Measurements from ENCODE around the gene EXOC7. TPM values are rescaled to one million over a fixed set of nuclear protein-coding genes. Genes with fewer than 3 reads are reported as not detected.

Gene EXOC7
- total RNA-seq, 1 experiment from 2014 or later: 160 TPM

- H3K4me1 Mint-ChIP-seq: peaks cover 3 to 15% of the 10 kb centered on the region in 2 experiments
These were observed 53.6 kb downstream of the EXOC7 start for GRCh38 chr17:76049836-76050537.

More at GRCh38 chr17:76049836-76050537, 53.6 kb downstream of the EXOC7 start:
- H3K4ac ChIP-seq (ENCODE audit: low read depth, low read length): no peak overlapping the region
- H4K91ac ChIP-seq (ENCODE audit: insufficient read length, low read depth, low read length): no peak overlapping the region
- no peak overlapping the region for H3K23ac ChIP-seq (ENCODE audit: insufficient read length, low read depth, low read length)
- H3T11ph ChIP-seq (ENCODE audit: low read length): no peak overlapping the region
- WGBS (ENCODE audit: extremely low coverage, insufficient read length, low lambda C conversion rate): no CpG with 5 or more reads among the region's 15 CpGs
- no peak overlapping the region for H2BK5ac ChIP-seq (ENCODE audit: insufficient read length, low read length)
- no peak overlapping the region for H3K56ac ChIP-seq (ENCODE audit: insufficient read length, low read depth, low read length)
- H3K79me1 ChIP-seq (ENCODE audit: insufficient read depth, low read depth, low read length, poor library complexity, severe bottlenecking): no peaks in the 10 kb centered on the region
- no peaks in the 10 kb centered on the region for H3K79me2 ChIP-seq (ENCODE audit: insufficient read depth, low read length)
- no peak overlapping the region for H3K18ac ChIP-seq (ENCODE audit: insufficient read length, low read depth, low read length)
- H4K20me1 ChIP-seq (ENCODE audit: control insufficient read depth, insufficient read depth, insufficient read length): no peaks in the 10 kb centered on the region
- H3K27me3 ChIP-seq (ENCODE audit: insufficient read depth, low read length): no peaks in the 10 kb centered on the region
- no peaks in the 10 kb centered on the region for H3K9me3 ChIP-seq (ENCODE audit: control insufficient read depth, low read depth, low read length)
- H2AFZ ChIP-seq (ENCODE audit: low read length): no peak overlapping the region
- no peak for DNase-seq
- H2BK20ac ChIP-seq (ENCODE audit: low read depth, low read length, poor library complexity, severe bottlenecking): no peak overlapping the region
- no peak overlapping the region for H4K5ac ChIP-seq (ENCODE audit: insufficient read length, low read depth, low read length)
- H3K9ac ChIP-seq (ENCODE audit: extremely low read depth, insufficient read length, low read length): no peak overlapping the region
- H2AK5ac ChIP-seq (ENCODE audit: insufficient read length, low read length): no peak overlapping the region
- no peak overlapping the region for H2BK12ac ChIP-seq (ENCODE audit: insufficient read length, low read depth, low read length)
- Mint-ChIP-seq H3K36me3 (ENCODE audit: insufficient read depth in 1 of 3, low read depth in 3 of 3) (peaks cover 42 to 78% (median 73%) of the 10 kb centered on the region in 3 experiments; a peak in 6 of 7 replicates), H3K27ac (peak overlapping the region in 1 of 3 experiments; percentile 6; a peak in 1 of 7 replicates), H3K4me3 (no peak overlapping the region), H3K27me3 (ENCODE audit: low read depth) (no peaks in the 10 kb centered on the region), H3K9me3 (no peaks in the 10 kb centered on the region)
- no peak overlapping the region for H3K27ac ChIP-seq (ENCODE audit: insufficient read length, low read depth, low read length)
- no peaks in the 10 kb centered on the region for H3K23me2 ChIP-seq (ENCODE audit: insufficient read length, low read depth, low read length, poor library complexity, severe bottlenecking)
- no peak overlapping the region for H3K14ac ChIP-seq (ENCODE audit: insufficient read depth, low read length)
- no peak overlapping the region for H2BK120ac ChIP-seq (ENCODE audit: low read depth, low read length, poor library complexity, severe bottlenecking)
- no peaks in the 10 kb centered on the region for H3K4me1 ChIP-seq (ENCODE audit: insufficient read depth, low read length)
- H3K4me2 ChIP-seq (ENCODE audit: insufficient read depth, insufficient read length, low read length): no peak overlapping the region
- no peak overlapping the region for H2BK15ac ChIP-seq (ENCODE audit: low read depth, low read length)
- no peak for TF ChIP-seq CTCF (conservative IDR thresholded peaks at IDR 0.05)
- no peak overlapping the region for H4K8ac ChIP-seq (replicated peaks; ENCODE audit: insufficient read length, low read depth, low read length)
